Fibroblast of the aortic adventitia (primary cell): ENCODE measurements around the gene ZC2HC1B. TPM values are rescaled to one million over a fixed set of nuclear protein-coding genes. Genes with fewer than 3 reads are reported as not detected.
"Not testable (repeated sequence)": the region's sequence is repeated elsewhere in the genome, so short reads cannot be mapped to it uniquely, and the experiment has no call there.

ENCODE experiments used
- DNase-seq: peaks from one replicate; pipeline ENCODE4 v3.0.0-alpha.2; 2010; ENCODE audit warnings: low read depth
- H3K4me3 ChIP-seq: 2 replicates; pipeline ENCODE4 v1.5.1; 2011; ENCODE audit warnings: low read depth, mild to moderate bottlenecking, control low read depth, low read length, moderate library complexity
- total RNA-seq: library from RNA; depleted of rRNA; stranded (reverse); fragments of >200 nt; gene quantifications from 2 replicates; pipeline ENCODE4 v1.2.3, GENCODE V29; 2012; ENCODE audit warnings: low replicate concordance
- TF ChIP-seq, protein P1 (sequence below): IDR thresholded peaks from 2 replicates; pipeline ENCODE4 v1.5.1; 2011; ENCODE audit warnings: mild to moderate bottlenecking, low read length, control low read depth, inconsistent platforms; ENCODE audit not compliant: insufficient read depth

The ZC2HC1B gene
- total RNA-seq, 1 donor: not detected

DNA sequence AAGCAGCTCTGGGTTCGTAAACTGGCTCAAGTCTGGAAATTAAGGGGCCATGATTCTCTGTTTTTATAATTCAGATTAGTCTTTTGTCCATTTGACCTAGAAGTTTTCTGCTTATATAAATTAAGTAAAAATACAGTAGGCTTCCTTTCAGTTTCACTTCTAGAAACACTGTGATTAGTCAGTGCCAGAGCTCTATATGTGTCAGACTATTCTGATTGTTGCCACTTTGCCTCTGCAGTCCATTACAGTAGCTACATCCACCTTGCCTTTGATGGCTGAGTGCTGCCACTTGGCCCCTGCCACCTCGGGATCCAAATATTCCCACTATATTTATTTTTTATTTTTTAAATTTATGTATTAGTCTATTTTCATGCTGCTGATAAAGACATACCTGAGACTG is 7.9 kb downstream of the ZC2HC1B start:
- TF ChIP-seq, protein P1, sequence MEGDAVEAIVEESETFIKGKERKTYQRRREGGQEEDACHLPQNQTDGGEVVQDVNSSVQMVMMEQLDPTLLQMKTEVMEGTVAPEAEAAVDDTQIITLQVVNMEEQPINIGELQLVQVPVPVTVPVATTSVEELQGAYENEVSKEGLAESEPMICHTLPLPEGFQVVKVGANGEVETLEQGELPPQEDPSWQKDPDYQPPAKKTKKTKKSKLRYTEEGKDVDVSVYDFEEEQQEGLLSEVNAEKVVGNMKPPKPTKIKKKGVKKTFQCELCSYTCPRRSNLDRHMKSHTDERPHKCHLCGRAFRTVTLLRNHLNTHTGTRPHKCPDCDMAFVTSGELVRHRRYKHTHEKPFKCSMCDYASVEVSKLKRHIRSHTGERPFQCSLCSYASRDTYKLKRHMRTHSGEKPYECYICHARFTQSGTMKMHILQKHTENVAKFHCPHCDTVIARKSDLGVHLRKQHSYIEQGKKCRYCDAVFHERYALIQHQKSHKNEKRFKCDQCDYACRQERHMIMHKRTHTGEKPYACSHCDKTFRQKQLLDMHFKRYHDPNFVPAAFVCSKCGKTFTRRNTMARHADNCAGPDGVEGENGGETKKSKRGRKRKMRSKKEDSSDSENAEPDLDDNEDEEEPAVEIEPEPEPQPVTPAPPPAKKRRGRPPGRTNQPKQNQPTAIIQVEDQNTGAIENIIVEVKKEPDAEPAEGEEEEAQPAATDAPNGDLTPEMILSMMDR: no peak
- no peak overlapping the region for H3K4me3 ChIP-seq
- peak; percentile 12 for DNase-seq

DNA sequence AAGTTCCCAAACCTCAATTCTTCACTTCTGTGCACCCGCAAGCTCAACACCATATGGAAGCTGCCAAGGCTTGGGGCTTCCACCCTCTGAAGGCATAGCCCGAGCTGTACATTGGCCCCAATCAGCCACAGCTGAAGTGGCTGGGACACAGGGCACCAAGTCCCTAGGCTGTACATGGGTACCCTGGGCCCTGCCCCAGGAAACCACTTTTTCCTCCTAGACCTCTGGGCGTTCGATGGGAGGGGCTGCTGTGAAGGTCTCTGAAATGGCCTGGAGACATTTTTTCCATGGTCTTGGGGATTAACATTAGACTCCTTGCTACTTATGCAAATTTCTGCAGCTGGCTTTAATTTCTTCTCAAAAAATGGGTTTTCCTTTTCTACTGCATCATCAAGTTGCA is 9.3 kb downstream of the ZC2HC1B start:
- not testable (repeated sequence) for H3K4me3 ChIP-seq, DNase-seq

DNA sequence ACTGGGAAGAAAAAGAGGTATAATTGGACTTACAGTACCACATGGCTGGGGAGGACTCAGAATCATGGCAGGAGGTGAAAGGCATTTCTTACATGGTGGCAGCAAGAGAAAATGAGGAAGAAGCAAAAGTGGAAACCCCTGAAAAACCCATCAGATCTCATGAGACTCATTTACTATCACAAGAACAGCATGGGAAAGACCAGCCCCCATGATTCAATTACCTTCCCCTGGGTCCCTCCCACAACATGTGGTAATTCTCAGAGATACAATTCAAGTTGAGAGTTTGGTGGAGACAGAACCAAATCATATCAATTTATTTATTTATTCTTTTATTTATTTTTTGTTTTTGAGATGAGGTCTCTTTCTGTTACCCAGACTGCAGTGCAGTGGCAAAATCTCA is 10.2 kb downstream of the ZC2HC1B start:
- not testable (repeated sequence) for DNase-seq, H3K4me3 ChIP-seq

DNA sequence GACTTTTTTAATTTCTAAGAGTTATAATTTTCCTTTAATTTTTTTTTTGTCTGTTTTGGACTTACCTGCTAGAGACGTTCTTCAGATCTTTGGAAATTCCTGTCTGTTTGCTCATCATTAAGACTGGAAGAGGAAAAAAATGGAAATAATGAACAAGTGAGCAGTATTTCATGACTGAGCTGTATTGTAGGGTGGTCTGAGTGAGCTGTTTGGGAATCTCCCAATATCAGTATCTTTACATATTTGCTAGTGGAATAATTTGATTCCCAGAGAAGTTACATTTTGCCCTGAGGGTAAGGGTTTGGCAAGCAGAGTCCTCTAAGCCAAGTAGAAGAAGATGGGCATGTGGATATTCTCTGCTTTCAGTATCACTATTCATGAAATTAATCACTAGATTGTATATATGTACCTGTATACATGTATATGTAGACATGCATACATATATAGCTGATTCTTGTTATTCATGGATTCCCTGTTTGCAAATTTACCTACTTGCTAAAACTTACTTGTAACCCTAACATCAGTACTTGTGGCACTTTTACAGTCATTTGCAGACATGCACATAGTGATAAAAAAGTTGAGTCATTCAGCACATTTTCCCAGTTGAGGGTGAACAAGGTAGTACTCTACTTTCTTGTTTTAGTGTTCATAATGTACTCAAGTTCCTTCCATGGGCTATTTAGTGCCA is 13.5 kb downstream of the ZC2HC1B start:
- TF ChIP-seq, protein P1: no peak
- H3K4me3 ChIP-seq: no peak overlapping the region
- no peak for DNase-seq

DNA sequence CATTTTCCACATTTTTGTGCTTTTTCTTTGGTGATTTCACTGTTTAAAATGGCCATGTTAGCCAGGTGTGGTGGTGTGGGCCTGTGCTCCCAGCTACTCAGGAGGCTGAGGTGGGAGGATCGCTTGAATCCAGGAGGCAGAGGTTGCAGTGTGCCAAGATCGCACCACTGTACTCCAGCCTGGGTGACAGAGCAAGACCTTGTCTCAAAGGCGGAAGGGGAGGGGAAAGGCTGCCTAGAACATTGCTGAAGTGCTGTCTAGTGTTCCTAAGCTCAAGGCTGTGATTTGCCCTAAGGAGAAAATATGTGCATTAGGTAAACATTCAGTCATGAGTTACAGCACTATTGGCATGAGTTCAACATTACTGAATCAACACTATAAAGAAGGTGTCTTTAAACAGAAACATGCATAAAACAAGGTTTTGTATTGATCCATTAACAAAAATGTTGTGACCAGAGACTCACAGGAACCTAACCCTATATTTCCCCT is 14.0 kb downstream of the ZC2HC1B start:
- DNase-seq: no peak
- TF ChIP-seq, protein P1: no peak

DNA sequence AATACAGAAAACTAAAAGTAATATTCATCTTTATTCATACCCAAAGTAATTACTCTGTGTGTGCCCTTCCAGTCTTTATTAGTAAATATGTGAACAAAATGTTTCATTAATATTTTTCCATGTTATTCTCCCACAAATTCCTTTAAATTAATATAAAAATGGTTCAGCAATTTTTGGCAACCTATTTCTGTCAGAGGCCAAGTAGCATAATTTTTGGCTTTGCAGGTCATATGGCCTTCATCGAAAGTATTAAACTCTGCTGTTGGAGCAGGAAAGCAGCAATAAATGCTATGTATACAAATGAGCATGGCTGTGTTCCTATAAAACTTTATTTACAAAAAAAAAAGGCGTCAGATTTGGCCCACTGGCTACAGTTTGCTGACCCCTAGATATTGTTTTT is 16.1 kb downstream of the ZC2HC1B start:
- no peak overlapping the region for H3K4me3 ChIP-seq
- DNase-seq: no peak
- TF ChIP-seq, protein P1: no peak

More for the DNA sequence above, 14.0 kb downstream of the ZC2HC1B start:
- H3K4me3 ChIP-seq: no peak overlapping the region

DNA sequence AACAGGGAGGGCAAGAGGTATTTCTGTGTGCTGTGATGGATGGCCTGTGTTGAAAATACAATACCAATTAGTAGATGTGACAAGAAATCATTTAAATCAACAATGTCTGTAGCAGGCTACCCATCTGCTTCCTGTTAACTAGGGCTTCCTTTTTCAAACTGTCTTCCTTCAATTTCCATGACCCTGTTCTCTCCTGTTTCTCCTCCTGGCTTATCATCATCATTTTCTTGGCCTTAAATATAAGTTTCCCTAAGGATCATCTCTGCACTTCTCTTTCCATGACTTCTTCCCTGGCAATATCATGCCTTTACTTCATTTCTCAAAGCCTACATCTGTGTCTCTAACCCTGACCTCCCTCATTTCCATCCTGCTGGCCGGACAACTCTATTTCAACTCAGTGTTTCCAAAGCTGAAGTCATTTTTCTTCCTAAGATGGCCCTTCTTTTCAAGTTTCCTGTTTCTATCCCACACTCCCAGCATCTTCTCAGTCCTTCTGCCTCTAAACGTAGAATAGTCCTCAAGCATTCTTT is 18.2 kb downstream of the ZC2HC1B start:
- TF ChIP-seq, protein P1: no peak
- no peak for DNase-seq
- no peak overlapping the region for H3K4me3 ChIP-seq

DNA sequence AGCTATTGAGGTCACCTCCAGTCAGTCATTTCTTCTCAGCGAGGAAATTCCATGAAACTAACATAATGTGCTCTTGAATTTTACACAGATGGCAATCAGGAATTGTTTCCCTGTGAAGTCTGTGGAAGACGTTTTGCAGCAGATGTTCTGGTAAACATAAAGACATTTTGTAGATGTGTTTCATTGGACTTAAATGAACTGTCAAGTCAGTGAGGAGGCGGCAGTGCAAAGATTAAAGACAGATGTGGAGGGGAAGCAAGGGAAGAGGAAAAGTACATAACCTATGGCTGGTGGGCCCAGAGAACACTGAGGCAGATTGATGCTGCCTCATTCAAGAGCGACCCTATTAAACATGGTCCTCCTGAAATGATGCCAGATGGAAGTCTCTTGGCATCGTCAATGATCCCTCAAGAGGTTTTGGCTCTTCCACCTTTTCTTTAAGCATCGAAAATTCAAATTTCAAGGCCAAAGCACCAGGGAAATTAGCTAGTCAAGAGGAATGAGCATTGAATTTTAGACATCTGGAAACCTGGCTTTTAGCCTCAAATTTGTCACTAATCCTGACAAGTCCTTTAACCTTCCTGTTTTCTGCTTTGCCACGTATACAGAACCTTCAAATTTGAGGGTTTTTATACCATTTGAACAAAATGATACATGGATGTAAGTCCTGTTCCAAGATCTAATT is 20.1 kb downstream of the ZC2HC1B start:
- no peak overlapping the region for H3K4me3 ChIP-seq
- TF ChIP-seq, protein P1: no peak
- no peak for DNase-seq
